GM19455 (cell line): ENCODE results near the gene ZNF649.

ENCODE experiments used
- ATAC-seq: cut with Tn5 transposase; IDR thresholded peaks from one replicate; pipeline ENCODE4 v1.9.1; 2021; ENCODE audit not compliant: unreplicated experiment

ZNF649 gene

GRCh38 chr19:51887522-51888498 is 17.0 kb downstream of the ZNF649 start, which contains the start of gene ZNF577:
TSS of gene ZNF577 (minus strand) at chr19:51887951. CDS start at chr19:51880382, 7,569 bp downstream.
- ATAC-seq = no peak

- no peak for ATAC-seq
These were observed 20.1 kb downstream of the ZNF649 start for GRCh38 chr19:51884713-51885112.

GRCh38 chr19:51882518-51882917 is 22.3 kb downstream of the ZNF649 start:
- no peak for ATAC-seq

- ATAC-seq = no peak
These were observed 31.7 kb downstream of the ZNF649 start for GRCh38 chr19:51873097-51873496.

GRCh38 chr19:51861870-51862622 is 42.8 kb downstream of the ZNF649 start:
- ATAC-seq = no peak
